Natural killer cell (primary cell): Measurements from ENCODE around the gene FN3KRP. TPM values are rescaled to one million over a fixed set of nuclear protein-coding genes. Genes with fewer than 3 reads are reported as not detected.
A peak's percentile ranks its signal among the peaks of the same experiment; 100 is the strongest.

Experiments used
- ATAC-seq, 3 donors: fragments of 150-1000 bp in 2 of 3; fragments of 200-7000 bp in 1 of 3; cut with Tn5 transposase; 1 replicate in 1 of 3; 2 replicates in 2 of 3; pipeline ENCODE4 v1.10.0; 2021; ENCODE audit warnings: mild to moderate bottlenecking in 2 of 3, moderate library complexity in 2 of 3
- DNase-seq, 2 donors: peaks; one replicate each; pipeline versions ENCODE4 v3.0.0 to v3.0.0-alpha.2; 2013 to 2021; ENCODE audit warnings: mixed read lengths in 1 of 2
- H3K27ac ChIP-seq: one replicate; pipeline ENCODE4 v1.5.1; 2013; ENCODE audit warnings: mild to moderate bottlenecking, low read length
- H3K27me3 ChIP-seq: one replicate; pipeline ENCODE4 v1.6.1; 2013; ENCODE audit warnings: low read length; ENCODE audit not compliant: control insufficient read depth, insufficient read depth
- H3K36me3 ChIP-seq: one replicate; pipeline ENCODE4 v1.6.1; 2013; ENCODE audit warnings: low read length; ENCODE audit not compliant: control insufficient read depth, insufficient read depth
- H3K4me1 ChIP-seq: one replicate; pipeline ENCODE4 v1.6.1; 2013; ENCODE audit warnings: low read length; ENCODE audit not compliant: control insufficient read depth, insufficient read depth
- H3K4me3 ChIP-seq: one replicate; pipeline ENCODE4 v1.5.1; 2013; ENCODE audit warnings: low read length
- H3K9me3 ChIP-seq: one replicate; pipeline ENCODE4 v1.6.1; 2013; ENCODE audit warnings: low read length; ENCODE audit not compliant: control insufficient read depth, insufficient read depth
- H3K27ac Mint-ChIP-seq, 2 donors: one replicate each; pipeline ENCODE4 v1.8.0; 2022; ENCODE audit warnings: mild to moderate bottlenecking in 2 of 2, mixed read lengths in 2 of 2, moderate library complexity in 1 of 2
- H3K27me3 Mint-ChIP-seq, 2 donors: one replicate each; pipeline ENCODE4 v1.8.0; 2022; ENCODE audit warnings: low read depth in 2 of 2, mixed read lengths in 2 of 2
- H3K36me3 Mint-ChIP-seq: one replicate; pipeline ENCODE4 v1.8.0; 2022; ENCODE audit warnings: mixed read lengths
- H3K4me1 Mint-ChIP-seq, 2 donors: one replicate each; pipeline ENCODE4 v1.8.0; 2022; ENCODE audit warnings: mixed read lengths in 2 of 2
- H3K4me3 Mint-ChIP-seq: one replicate; pipeline ENCODE4 v1.8.0; 2022; ENCODE audit warnings: mild to moderate bottlenecking, moderate library complexity, mixed read lengths
- H3K9me3 Mint-ChIP-seq, 2 donors: one replicate each; pipeline ENCODE4 v1.8.0; 2022; ENCODE audit warnings: mixed read lengths in 2 of 2
- WGBS: methylation state at CpG from one replicate; pipeline ENCODE4 v1.1.7; 2013; ENCODE audit warnings: missing lambda C conversion rate; ENCODE audit not compliant: insufficient coverage; 5-methylcytosine and 5-hydroxymethylcytosine counted together
- intact Hi-C: fragments of 100-400 bp; cut with micrococcal nuclease; formaldehyde crosslinking; loops from one replicate; pipeline ENCODE4 v1.14.2; 2022
- total RNA-seq, 4 donors: library from RNA; stranded (reverse); fragments of 120-200 nt in 1 of 4; gene quantifications; one replicate each; pipeline versions ENCODE4 v1.2.3 to v1.2.4, GENCODE V29; 2013 to 2022
- TF ChIP-seq, protein P1 (sequence below): fragments of 200-600 bp; IDR thresholded peaks from one replicate; pipeline ENCODE4 v1.8.0; 2022; ENCODE audit warnings: antibody characterized with exemption

FN3KRP gene
- total RNA-seq, 3 donors from 2014 or later (not counting 1 experiment from before 2014, with no cell fraction given) = 29.4 to 42.3 (median 32.0) TPM

DNA sequence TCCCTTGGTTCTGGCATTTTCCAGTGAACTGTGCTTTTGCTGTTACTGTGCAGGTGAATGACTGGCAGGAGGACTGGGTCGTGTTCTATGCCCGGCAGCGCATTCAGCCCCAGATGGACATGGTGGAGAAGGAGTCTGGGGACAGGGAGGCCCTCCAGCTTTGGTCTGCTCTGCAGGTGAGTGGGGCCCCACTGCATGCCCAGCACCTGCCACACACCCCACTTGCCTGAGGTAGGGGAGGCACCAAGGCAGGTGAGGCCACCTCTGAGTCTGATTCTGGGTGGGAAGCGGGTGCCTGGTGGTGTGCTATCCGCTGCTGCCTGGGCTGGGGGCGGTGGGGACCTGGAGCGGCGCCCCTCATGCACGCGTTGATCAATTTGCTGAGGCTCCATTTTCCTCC, 9.9 kb downstream of the FN3KRP start:
- Histone ChIP-seq H3K27me3 (no peaks in the 10 kb centered on the region), H3K36me3 (peaks cover 27% of the 10 kb centered on the region), H3K27ac (no peak overlapping the region), H3K9me3 (no peaks in the 10 kb centered on the region), H3K4me3 (no peak overlapping the region), H3K4me1 (no peaks in the 10 kb centered on the region)
- Mint-ChIP-seq H3K27me3 (no peaks in the 10 kb centered on the region), H3K4me1 (peaks cover 0 to 6% of the 10 kb centered on the region in 2 donors), H3K36me3 (peaks cover 11% of the 10 kb centered on the region), H3K9me3 (no peaks in the 10 kb centered on the region), H3K4me3 (no peak overlapping the region), H3K27ac (no peak overlapping the region)
- 98% methylated on average over 10 of the region's 10 CpGs for WGBS
- TF ChIP-seq, protein P1, sequence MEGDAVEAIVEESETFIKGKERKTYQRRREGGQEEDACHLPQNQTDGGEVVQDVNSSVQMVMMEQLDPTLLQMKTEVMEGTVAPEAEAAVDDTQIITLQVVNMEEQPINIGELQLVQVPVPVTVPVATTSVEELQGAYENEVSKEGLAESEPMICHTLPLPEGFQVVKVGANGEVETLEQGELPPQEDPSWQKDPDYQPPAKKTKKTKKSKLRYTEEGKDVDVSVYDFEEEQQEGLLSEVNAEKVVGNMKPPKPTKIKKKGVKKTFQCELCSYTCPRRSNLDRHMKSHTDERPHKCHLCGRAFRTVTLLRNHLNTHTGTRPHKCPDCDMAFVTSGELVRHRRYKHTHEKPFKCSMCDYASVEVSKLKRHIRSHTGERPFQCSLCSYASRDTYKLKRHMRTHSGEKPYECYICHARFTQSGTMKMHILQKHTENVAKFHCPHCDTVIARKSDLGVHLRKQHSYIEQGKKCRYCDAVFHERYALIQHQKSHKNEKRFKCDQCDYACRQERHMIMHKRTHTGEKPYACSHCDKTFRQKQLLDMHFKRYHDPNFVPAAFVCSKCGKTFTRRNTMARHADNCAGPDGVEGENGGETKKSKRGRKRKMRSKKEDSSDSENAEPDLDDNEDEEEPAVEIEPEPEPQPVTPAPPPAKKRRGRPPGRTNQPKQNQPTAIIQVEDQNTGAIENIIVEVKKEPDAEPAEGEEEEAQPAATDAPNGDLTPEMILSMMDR = no peak
- no peak for DNase-seq
- no peak for ATAC-seq
- intact Hi-C loops = no loop called here

DNA sequence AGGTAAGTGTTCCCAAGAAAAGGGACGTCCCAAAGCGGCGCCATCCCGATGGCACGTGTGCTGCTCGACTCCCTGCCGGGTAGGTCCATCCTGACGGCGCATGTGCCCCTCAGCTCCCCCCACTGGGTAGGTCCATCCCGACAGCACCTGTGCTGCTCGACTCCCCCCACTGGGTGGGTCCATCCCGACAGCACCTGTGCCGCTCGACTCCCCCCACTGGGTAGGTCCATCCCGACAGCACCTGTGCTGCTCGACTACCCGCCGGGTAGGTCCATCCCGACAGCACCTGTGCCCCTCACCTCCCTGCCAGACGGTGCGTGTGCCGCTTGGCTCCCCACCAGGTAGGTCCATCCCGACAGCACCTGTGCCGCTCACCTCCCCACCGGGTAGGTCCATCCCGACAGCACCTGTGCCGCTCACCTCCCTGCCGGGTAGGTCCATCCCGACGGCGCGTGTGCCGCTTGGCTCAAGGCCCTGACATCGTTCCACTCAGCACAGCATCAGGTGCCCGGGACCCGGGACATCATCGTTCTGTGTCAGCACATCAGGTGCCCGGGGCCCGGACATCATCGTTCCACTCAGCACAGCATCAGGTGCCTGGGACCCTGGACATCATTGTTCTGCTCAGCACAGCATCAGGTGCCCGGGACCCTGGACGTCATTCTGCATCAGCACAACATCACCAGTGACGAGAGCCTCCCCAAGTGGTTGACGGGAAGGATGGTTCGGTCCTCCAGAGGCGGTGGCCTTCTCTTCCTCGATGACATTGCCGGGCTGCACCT, 13.2 kb downstream of the FN3KRP start:
- peaks cover 6% of the 10 kb centered on the region for H3K9me3 ChIP-seq
- H3K27ac Mint-ChIP-seq = no peak overlapping the region
- no peak overlapping the region for H3K27ac ChIP-seq
- peaks cover under 1% of the 10 kb centered on the region for H3K4me1 ChIP-seq
- H3K27me3 ChIP-seq = no peaks in the 10 kb centered on the region
- H3K4me3 ChIP-seq = no peak overlapping the region
- H3K9me3 Mint-ChIP-seq = peaks cover 0 to 5% of the 10 kb centered on the region in 2 donors
- H3K36me3 ChIP-seq = peaks cover 17% of the 10 kb centered on the region
- ATAC-seq = peak in 1 of 3 donors; percentile 24
- H3K4me1 Mint-ChIP-seq = peaks cover 0 to 5% of the 10 kb centered on the region in 2 donors
- H3K36me3 Mint-ChIP-seq = peaks cover 10% of the 10 kb centered on the region
- intact Hi-C loops = no loop called here
- H3K27me3 Mint-ChIP-seq = peaks cover 0 to 2% of the 10 kb centered on the region in 2 donors
- no peak overlapping the region for H3K4me3 Mint-ChIP-seq
- TF ChIP-seq, protein P1 = no peak
- DNase-seq = no peak
- WGBS = 90% methylated on average over 48 of the region's 48 CpGs

DNA sequence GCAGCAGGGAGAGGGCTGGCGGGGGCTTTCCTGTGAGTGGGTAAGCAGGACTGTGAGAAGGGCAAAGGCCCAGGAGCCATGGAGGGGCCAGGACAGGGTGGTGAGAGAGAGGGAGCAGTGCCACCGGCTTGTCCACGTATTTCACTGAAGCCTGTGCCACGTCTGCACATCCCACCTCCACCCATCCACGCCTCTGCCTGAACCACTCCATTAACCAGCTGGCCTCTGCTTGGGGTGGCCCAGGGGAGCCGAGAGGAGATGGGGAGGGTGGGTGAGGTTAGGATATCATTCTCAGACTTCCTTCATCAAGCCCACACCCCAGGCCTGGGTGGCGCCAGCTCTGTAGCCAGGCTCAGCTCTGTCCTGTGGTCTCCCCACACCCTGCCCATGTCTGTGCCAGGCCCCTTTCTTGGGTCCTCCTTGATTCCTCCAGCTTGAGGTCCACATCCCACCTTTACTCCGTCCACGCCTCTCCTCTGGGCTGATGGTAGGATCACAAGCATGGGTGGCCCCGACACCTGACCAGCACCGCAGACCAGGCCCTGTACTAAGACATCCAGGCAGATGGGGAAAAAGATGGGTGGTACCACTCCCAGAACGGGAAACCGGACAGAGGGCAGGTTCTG, 15.7 kb downstream of the FN3KRP start:
- intact Hi-C loops = no loop called here

More for the DNA sequence above, 15.7 kb downstream of the FN3KRP start:
- ATAC-seq (no peak), DNase-seq (no peak)
- H3K36me3 Mint-ChIP-seq = peaks cover 10% of the 10 kb centered on the region
- Histone ChIP-seq H3K9me3 (peaks cover 6% of the 10 kb centered on the region), H3K4me1 (peaks cover 11% of the 10 kb centered on the region), H3K4me3 (no peak overlapping the region), H3K27me3 (no peaks in the 10 kb centered on the region), H3K36me3 (peaks cover 7% of the 10 kb centered on the region), H3K27ac (no peak overlapping the region)
- H3K4me1 Mint-ChIP-seq = peaks cover 0 to 5% of the 10 kb centered on the region in 2 donors
- peaks cover 0 to 5% of the 10 kb centered on the region in 2 donors for H3K9me3 Mint-ChIP-seq
- no peak overlapping the region for H3K27ac Mint-ChIP-seq
- H3K4me3 Mint-ChIP-seq = no peak overlapping the region
- H3K27me3 Mint-ChIP-seq = peaks cover 0 to 2% of the 10 kb centered on the region in 2 donors
- TF ChIP-seq, protein P1 = no peak
- 93% methylated on average over 9 of the region's 13 CpGs for WGBS
